DOHH2 (cell line): ENCODE measurements around the gene WAC.

ENCODE experiments used
- H3F3A ChIP-seq: fragments of 200-600 bp; sonication (generic), shearing (Covaris generic); 2 replicates; pipeline ENCODE4 v1.6.0; 2016; ENCODE audit warnings: antibody characterized with exemption, mild to moderate bottlenecking; ENCODE audit not compliant: control insufficient read depth, insufficient read depth
- H3K27ac ChIP-seq: fragments of 200-600 bp; sonication (generic); 2 replicates; pipeline ENCODE4 v1.5.1; 2014; ENCODE audit warnings: low read depth, mild to moderate bottlenecking, low read length, moderate library complexity
- H3K27me3 ChIP-seq: fragments of 200-600 bp; sonication (generic); 2 replicates; pipeline ENCODE4 v1.6.1; 2014; ENCODE audit warnings: mild to moderate bottlenecking, low read length, mixed read lengths; ENCODE audit not compliant: control insufficient read depth
- H3K36me3 ChIP-seq: fragments of 200-600 bp; sonication (generic); 2 replicates; pipeline ENCODE4 v1.6.1; 2014; ENCODE audit warnings: mild to moderate bottlenecking, low read length, moderate library complexity, mixed read lengths; ENCODE audit not compliant: control insufficient read depth
- H3K4me1 ChIP-seq: fragments of 200-600 bp; sonication (generic); 2 replicates; pipeline ENCODE4 v1.6.1; 2014; ENCODE audit warnings: mild to moderate bottlenecking, low read length, mixed read lengths; ENCODE audit not compliant: control insufficient read depth
- H3K4me2 ChIP-seq: fragments of 200-600 bp; sonication (generic); 2 replicates; pipeline ENCODE4 v1.6.0; 2014; ENCODE audit warnings: mild to moderate bottlenecking, low read length, moderate library complexity
- H3K4me3 ChIP-seq: fragments of 200-600 bp; sonication (generic); 2 replicates; pipeline ENCODE4 v1.5.1; 2014; ENCODE audit warnings: mild to moderate bottlenecking, low read length, mixed read lengths
- H3K79me2 ChIP-seq: fragments of 200-600 bp; sonication (generic); 2 replicates; pipeline ENCODE4 v1.6.1; 2014; ENCODE audit warnings: mild to moderate bottlenecking, low read length, mixed read lengths; ENCODE audit not compliant: control insufficient read depth
- H3K9me2 ChIP-seq: fragments of 200-600 bp; sonication (generic); replicated peaks from 2 replicates; pipeline ENCODE4 v1.6.1; 2014; ENCODE audit warnings: mild to moderate bottlenecking, low read length, mixed read lengths; ENCODE audit not compliant: control insufficient read depth
- H3K9me3 ChIP-seq: fragments of 200-600 bp; sonication (generic); 2 replicates; pipeline ENCODE4 v1.6.1; 2014; ENCODE audit warnings: antibody characterized with exemption, low read length, mixed read lengths; ENCODE audit not compliant: control insufficient read depth, insufficient read depth
- H4K20me1 ChIP-seq: fragments of 200-600 bp; sonication (generic); 2 replicates; pipeline ENCODE4 v1.6.0; 2014; ENCODE audit warnings: low read depth, mild to moderate bottlenecking, antibody characterized with exemption, low read length, moderate library complexity; ENCODE audit not compliant: control insufficient read depth, insufficient read depth
- EZH2phosphoT487 ChIP-seq: fragments of 200-600 bp; sonication (generic); IDR thresholded peaks from 2 replicates; pipeline ENCODE4 v1.6.1; 2017; ENCODE audit warnings: borderline replicate concordance, mild to moderate bottlenecking, antibody characterized with exemption, low read length, moderate library complexity, mixed read lengths
- TF ChIP-seq, protein P1 (sequence below): fragments of 200-600 bp; sonication (generic); IDR thresholded peaks from one replicate; pipeline ENCODE4 v1.5.1; 2014; ENCODE audit warnings: antibody characterized with exemption, mild to moderate bottlenecking, low read depth, low read length; ENCODE audit not compliant: poor library complexity, severe bottlenecking

The WAC gene

DNA sequence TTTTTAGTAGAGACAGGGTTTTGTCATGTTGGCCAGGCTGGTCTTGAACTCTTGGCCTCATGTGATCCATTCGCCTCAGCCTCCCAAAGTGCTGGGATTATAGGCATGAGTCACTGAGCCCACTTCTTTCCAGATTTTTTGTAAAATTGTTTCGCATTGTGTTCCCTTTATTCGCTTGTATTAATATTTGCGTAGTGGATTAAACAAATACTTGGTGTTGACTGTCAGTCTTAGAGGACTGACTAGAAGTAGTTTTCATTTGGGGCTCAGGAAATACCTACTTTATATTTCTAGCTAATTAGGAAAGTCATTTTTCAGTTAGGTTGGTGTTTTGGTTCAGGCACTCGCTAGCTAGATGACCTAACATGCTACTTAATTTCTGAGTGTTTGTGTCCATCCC is 11.1 kb downstream of the WAC start:
- Histone ChIP-seq H3K79me2 (peaks cover 100% of the 10 kb centered on the region), H3K9me3 (no peaks in the 10 kb centered on the region)

DNA sequence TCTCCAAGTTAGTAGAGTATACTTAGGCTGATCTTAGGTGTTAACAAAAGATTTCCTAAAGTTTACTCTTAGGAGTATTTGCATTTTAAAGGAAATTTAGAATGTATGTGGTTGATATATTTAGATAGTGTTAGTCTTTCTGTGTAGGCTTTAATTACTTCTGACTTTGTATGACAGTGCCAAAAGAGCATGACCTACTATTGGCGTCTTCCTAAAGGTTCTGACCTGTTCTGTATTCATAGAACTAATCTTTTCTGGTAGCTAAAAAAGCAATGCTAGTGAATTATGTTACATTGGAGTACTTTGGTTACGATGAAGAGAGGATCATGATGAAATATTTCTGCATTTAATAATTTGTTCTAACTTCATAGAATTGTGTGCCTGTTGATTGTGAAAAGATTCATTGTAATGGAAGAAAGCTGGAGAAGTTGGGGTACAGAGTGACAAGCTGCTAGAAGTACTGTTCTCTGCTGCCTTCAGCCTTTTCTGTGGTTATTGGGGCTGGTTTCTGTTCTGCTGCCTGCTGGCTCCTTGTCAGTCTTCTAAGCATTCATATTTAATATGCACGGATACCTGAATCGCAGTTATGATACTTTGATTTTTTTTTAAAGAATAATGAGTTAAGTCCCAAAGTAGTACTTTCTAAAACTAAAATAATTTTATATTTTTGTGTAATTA is 13.2 kb downstream of the WAC start:
- peaks cover 97% of the 10 kb centered on the region for H3K36me3 ChIP-seq

More for the DNA sequence above, 11.1 kb downstream of the WAC start:
- Histone ChIP-seq H3K9me2 (no peaks in the 10 kb centered on the region), H3K27ac (no peak overlapping the region), H3K4me2 (no peak overlapping the region), H4K20me1 (peaks cover 46% of the 10 kb centered on the region), H3K4me1 (peaks cover 44% of the 10 kb centered on the region), H3K27me3 (no peaks in the 10 kb centered on the region), H3K4me3 (no peak overlapping the region), H3F3A (peaks cover 10% of the 10 kb centered on the region), H3K36me3 (peaks cover 97% of the 10 kb centered on the region)
- TF ChIP-seq, protein P1, sequence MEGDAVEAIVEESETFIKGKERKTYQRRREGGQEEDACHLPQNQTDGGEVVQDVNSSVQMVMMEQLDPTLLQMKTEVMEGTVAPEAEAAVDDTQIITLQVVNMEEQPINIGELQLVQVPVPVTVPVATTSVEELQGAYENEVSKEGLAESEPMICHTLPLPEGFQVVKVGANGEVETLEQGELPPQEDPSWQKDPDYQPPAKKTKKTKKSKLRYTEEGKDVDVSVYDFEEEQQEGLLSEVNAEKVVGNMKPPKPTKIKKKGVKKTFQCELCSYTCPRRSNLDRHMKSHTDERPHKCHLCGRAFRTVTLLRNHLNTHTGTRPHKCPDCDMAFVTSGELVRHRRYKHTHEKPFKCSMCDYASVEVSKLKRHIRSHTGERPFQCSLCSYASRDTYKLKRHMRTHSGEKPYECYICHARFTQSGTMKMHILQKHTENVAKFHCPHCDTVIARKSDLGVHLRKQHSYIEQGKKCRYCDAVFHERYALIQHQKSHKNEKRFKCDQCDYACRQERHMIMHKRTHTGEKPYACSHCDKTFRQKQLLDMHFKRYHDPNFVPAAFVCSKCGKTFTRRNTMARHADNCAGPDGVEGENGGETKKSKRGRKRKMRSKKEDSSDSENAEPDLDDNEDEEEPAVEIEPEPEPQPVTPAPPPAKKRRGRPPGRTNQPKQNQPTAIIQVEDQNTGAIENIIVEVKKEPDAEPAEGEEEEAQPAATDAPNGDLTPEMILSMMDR = no peak
- no peak for TF ChIP-seq EZH2phosphoT487

DNA sequence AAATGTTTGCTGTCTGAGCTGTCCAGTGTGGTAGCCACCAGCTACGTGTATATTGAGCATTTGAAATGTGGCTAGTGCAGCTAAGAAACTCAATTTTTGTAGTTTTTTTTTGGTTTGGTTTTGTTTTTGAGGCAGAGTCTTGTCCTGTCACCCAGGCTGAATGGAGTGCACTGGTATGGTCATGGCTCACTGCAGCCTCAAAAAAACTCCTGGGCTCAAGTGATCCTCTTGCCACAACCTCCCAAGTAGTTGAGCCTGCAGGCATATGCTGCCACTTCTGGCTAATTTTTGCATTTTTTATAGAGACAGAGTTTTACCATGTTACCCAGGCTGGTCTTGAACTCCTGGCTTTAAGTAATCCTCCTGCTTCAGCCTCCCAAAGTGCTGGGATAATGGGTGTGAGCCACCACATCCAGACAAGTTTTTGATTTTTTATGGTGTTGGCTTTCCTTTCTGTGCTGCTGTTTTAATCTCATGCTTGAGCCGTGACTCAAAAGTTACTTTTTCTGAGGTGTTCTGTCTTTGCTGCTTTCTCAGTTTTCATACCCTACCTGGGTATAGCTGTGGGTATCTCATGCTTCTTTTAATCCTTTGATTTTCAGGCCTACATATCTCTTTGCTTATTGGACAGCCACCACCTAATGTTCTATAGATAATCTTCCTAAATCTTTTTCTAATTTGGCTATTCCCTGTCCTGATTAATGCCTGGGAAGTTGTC is 16.0 kb downstream of the WAC start:
- H3K36me3 ChIP-seq = peaks cover 96% of the 10 kb centered on the region
- no peak overlapping the region for H3K4me2 ChIP-seq
- H3K9me2 ChIP-seq = no peaks in the 10 kb centered on the region
- peaks cover 100% of the 10 kb centered on the region for H3K79me2 ChIP-seq
- H4K20me1 ChIP-seq = peaks cover 50% of the 10 kb centered on the region
- H3K27ac ChIP-seq = no peak overlapping the region
- H3K27me3 ChIP-seq = no peaks in the 10 kb centered on the region
- H3K4me3 ChIP-seq = no peak overlapping the region
- peaks cover 23% of the 10 kb centered on the region for H3K4me1 ChIP-seq
- H3K9me3 ChIP-seq = no peaks in the 10 kb centered on the region
- TF ChIP-seq, protein P1 = no peak
- no peak for TF ChIP-seq EZH2phosphoT487
- H3F3A ChIP-seq = peaks cover 5% of the 10 kb centered on the region; the same call in 1 of the 2 replicates

More for the DNA sequence above, 13.2 kb downstream of the WAC start:
- H3K9me3 ChIP-seq = no peaks in the 10 kb centered on the region
- TF ChIP-seq, protein P1 = no peak
- TF ChIP-seq EZH2phosphoT487 = no peak
- peaks cover 49% of the 10 kb centered on the region for H4K20me1 ChIP-seq
- peaks cover 5% of the 10 kb centered on the region for H3F3A ChIP-seq
- no peak overlapping the region for H3K4me3 ChIP-seq
- peaks cover 100% of the 10 kb centered on the region for H3K79me2 ChIP-seq
- no peak overlapping the region for H3K4me2 ChIP-seq
- H3K9me2 ChIP-seq = no peaks in the 10 kb centered on the region
- H3K27me3 ChIP-seq = no peaks in the 10 kb centered on the region
- no peak overlapping the region for H3K27ac ChIP-seq
- H3K4me1 ChIP-seq = peaks cover 33% of the 10 kb centered on the region
